ENCODE data around the gene EHD2. TPM values are rescaled to one million over a fixed set of nuclear protein-coding genes. Genes with fewer than 3 reads are reported as not detected.
A peak's percentile ranks its signal among the peaks of the same experiment; 100 is the strongest.

EHD2 gene
- total and polyA plus RNA-seq, 12 donors: 5.8 to 170 (median 102) TPM

DNA sequence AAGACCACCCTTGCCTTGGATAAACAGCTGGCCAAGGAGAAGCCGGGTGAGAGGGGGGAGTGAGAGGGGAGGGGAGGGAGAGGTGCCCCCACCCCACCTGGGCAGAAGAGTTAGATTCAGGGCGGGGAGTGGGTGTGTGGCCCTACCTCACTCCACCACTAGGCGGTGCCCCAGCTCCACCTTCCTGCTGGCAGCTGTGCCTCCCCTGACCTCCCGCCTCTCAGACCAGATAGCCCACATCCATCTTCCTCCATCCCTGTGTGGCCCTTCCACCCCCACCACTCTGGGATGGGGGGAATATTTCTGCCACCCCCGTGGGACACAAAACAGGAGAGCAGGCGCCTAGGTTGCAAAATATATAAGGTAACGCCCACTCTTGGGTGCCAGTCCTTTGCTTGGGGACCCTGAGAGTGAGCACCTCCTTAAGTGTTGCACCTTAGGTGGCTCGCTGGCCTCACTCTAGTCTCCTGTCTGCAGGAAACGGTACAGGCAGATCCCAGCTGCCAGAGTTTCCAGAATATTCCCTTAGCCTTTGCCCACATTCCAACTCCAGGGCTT is 13.8 kb upstream of the EHD2 start:
- Histone ChIP-seq H3K4me3 (no peak overlapping the region), H3K36me3 (replicated peaks in 1 of 2) (peaks cover 0 to 39% of the 10 kb centered on the region in 2 donors), H3K27me3 (no peaks in the 10 kb centered on the region), H3K4me1 (replicated peaks in 1 of 2) (peaks cover 4 to 6% of the 10 kb centered on the region in 2 donors), H3K9me3 (replicated peaks in 1 of 3) (no peaks in the 10 kb centered on the region), H3K27ac (no peak overlapping the region)
- WGBS, 4 donors: 48 to 60% (median 57%) methylated on average over 7 to 9 of the region's 9 CpGs
- intact Hi-C loops (cut with DNase I): loop anchor here (2.0 to 10.0 kb wide), 3 partner anchors 95 to 263 kb away; partner anchors contain the start of genes BICRA (in 1 of the 2) and NAPA (in 1 of the 2)
- no peak for TF ChIP-seq POLR2A (IDR thresholded peaks at IDR 0.05)
- TF ChIP-seq, protein P1, sequence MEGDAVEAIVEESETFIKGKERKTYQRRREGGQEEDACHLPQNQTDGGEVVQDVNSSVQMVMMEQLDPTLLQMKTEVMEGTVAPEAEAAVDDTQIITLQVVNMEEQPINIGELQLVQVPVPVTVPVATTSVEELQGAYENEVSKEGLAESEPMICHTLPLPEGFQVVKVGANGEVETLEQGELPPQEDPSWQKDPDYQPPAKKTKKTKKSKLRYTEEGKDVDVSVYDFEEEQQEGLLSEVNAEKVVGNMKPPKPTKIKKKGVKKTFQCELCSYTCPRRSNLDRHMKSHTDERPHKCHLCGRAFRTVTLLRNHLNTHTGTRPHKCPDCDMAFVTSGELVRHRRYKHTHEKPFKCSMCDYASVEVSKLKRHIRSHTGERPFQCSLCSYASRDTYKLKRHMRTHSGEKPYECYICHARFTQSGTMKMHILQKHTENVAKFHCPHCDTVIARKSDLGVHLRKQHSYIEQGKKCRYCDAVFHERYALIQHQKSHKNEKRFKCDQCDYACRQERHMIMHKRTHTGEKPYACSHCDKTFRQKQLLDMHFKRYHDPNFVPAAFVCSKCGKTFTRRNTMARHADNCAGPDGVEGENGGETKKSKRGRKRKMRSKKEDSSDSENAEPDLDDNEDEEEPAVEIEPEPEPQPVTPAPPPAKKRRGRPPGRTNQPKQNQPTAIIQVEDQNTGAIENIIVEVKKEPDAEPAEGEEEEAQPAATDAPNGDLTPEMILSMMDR (IDR thresholded peaks at IDR 0.05): peak; percentile 58 to 80 (median 75)
- peak in 6 of 7 donors; percentile 59 to 78 (median 69) for DNase-seq

DNA sequence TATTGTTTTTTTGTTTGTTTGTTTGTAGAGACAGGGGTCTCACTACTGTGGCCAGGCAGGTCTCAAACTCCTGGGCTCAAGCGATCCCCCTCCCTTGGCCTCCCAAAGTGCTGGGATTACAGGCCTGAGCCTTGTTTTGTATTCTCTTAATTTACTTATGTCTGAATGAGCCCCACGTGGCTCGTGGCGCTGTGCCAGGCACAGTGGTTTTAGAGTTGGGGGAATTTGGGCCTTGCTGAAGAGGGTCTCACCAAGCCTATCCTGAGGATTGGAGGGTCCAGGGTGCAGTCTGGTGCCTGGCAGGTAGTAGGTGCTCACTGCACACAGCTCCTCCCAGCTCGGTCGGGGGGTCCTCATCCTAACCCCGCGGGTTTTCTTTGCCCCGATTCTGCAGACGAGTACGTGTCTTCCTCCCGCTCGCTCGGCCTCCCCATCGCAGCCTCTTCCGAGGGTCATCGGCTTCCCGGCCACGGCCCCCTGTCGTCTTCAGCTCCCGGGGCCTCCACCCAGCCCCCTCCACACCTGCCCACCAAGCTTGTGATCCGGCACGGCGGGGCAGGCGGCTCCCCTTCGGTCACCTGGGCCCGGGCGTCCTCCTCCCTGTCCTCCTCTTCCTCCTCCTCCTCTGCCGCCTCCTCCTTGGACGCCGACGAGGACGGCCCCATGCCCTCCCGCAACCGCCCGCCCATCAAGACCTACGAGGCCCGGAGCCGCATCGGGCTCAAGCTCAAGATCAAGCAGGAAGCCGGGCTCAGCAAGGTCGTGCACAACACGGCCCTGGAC is 12.1 kb upstream of the EHD2 start:
- intact Hi-C loops (cut with DNase I): loop anchor here in 1 of 2 donors (10.0 kb wide), 1 partner anchor 166 kb away; no protein-coding TSS in a partner anchor

DNA sequence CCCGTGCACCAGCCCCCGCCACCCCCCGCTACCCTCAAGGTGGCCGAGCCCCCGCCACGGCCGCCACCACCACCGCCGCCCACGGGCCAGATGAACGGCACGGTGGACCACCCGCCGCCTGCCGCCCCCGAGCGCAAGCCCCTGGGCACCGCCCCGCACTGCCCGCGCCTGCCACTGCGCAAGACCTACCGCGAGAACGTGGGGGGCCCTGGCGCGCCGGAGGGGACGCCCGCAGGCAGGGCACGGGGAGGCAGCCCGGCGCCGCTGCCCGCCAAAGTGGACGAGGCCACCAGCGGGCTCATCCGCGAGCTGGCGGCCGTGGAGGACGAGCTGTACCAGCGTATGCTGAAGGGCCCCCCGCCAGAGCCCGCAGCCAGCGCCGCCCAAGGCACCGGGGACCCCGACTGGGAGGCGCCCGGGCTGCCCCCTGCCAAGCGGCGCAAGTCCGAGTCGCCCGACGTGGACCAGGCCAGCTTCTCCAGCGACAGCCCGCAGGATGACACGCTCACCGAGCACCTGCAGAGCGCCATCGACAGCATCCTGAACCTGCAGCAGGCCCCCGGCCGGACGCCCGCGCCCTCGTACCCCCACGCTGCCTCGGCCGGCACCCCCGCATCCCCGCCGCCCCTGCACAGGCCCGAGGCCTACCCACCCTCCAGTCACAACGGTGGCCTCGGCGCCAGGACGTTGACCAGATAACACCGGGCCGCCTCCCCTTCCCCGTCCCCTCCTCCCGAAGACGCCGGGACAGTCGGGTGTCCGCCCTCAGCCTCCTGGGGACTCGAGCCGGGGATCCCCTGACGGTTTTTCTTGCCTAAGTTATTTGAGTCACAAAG is 11.3 kb upstream of the EHD2 start:
- H3K4me3 ChIP-seq: no peak overlapping the region
- peaks cover 4 to 6% of the 10 kb centered on the region in 2 donors for H3K4me1 ChIP-seq (replicated peaks in 1 of 2)
- no peaks in the 10 kb centered on the region for H3K27me3 ChIP-seq
- DNase-seq: no peak
- WGBS, 4 donors: 89 to 93% (median 93%) methylated on average over 36 to 91 of the region's 91 CpGs
- TF ChIP-seq, protein P1 (IDR thresholded peaks at IDR 0.05): no peak
- TF ChIP-seq POLR2A (IDR thresholded peaks at IDR 0.05): no peak
- H3K36me3 ChIP-seq (replicated peaks in 1 of 2): peaks cover 0 to 39% of the 10 kb centered on the region in 2 donors
- H3K27ac ChIP-seq: no peak overlapping the region
- intact Hi-C loops (cut with DNase I): loop anchor here in 1 of 2 donors (10.0 kb wide), 1 partner anchor 167 kb away; no protein-coding TSS in a partner anchor
- H3K9me3 ChIP-seq (replicated peaks in 1 of 3): no peaks in the 10 kb centered on the region

More for the DNA sequence above, 12.1 kb upstream of the EHD2 start:
- Histone ChIP-seq H3K4me1 (replicated peaks in 1 of 2) (peaks cover 4 to 6% of the 10 kb centered on the region in 2 donors), H3K27ac (no peak overlapping the region), H3K36me3 (replicated peaks in 1 of 2) (peaks cover 0 to 39% of the 10 kb centered on the region in 2 donors), H3K9me3 (replicated peaks in 1 of 3) (no peaks in the 10 kb centered on the region), H3K4me3 (no peak overlapping the region), H3K27me3 (no peaks in the 10 kb centered on the region)
- no peak for DNase-seq
- TF ChIP-seq POLR2A (IDR thresholded peaks at IDR 0.05): no peak
- TF ChIP-seq, protein P1 (IDR thresholded peaks at IDR 0.05): no peak
- 87 to 92% (median 91%) methylated on average over 29 to 43 of the region's 43 CpGs for WGBS, 4 donors
